Smooth muscle cell (in vitro differentiated cells): ENCODE data around the gene RNF157. TPM values are rescaled to one million over a fixed set of nuclear protein-coding genes. Genes with fewer than 3 reads are reported as not detected.
A peak's percentile ranks its signal among the peaks of the same experiment; 100 is the strongest.

Experiments used
- DNase-seq: peaks from one replicate; lab custom pipeline; 2025; ENCODE audit not compliant: unreplicated experiment; lab: John Stamatoyannopoulos, UW
- H2AFZ ChIP-seq: fragments of 200-600 bp; sonication (generic); 2 replicates; pipeline ENCODE4 v1.6.0; 2016; ENCODE audit warnings: antibody characterized with exemption, low read depth, mild to moderate bottlenecking
- H3F3A ChIP-seq: fragments of 200-600 bp; sonication (generic); 2 replicates; pipeline ENCODE4 v1.6.0; 2017; ENCODE audit warnings: antibody characterized with exemption, low read depth
- H3K27ac ChIP-seq: fragments of 200-600 bp; sonication (generic); 2 replicates; pipeline ENCODE4 v1.5.1; 2016; ENCODE audit warnings: low read depth, mild to moderate bottlenecking
- H3K27me3 ChIP-seq: fragments of 200-600 bp; sonication (generic); 2 replicates; pipeline ENCODE4 v1.6.1; 2016; ENCODE audit warnings: low read depth, mild to moderate bottlenecking
- H3K36me3 ChIP-seq: fragments of 200-600 bp; sonication (generic); 2 replicates; pipeline ENCODE4 v1.5.1; 2016; ENCODE audit warnings: low read depth
- H3K4me1 ChIP-seq: fragments of 200-600 bp; sonication (generic); 2 replicates; pipeline ENCODE4 v1.5.1; 2016; ENCODE audit warnings: low read depth
- H3K4me2 ChIP-seq: fragments of 200-600 bp; sonication (generic); 2 replicates; pipeline ENCODE4 v1.6.0; 2016; ENCODE audit warnings: mild to moderate bottlenecking
- H3K4me3 ChIP-seq: fragments of 200-600 bp; sonication (generic); 2 replicates; pipeline ENCODE4 v1.5.1; 2016; ENCODE audit warnings: mild to moderate bottlenecking
- H3K79me2 ChIP-seq: fragments of 200-600 bp; sonication (generic); 2 replicates; pipeline ENCODE4 v1.6.0; 2016; ENCODE audit warnings: low read depth, mild to moderate bottlenecking
- H3K9ac ChIP-seq: fragments of 200-600 bp; sonication (generic); 2 replicates; pipeline ENCODE4 v1.6.0; 2016; ENCODE audit warnings: low read depth
- H3K9me3 ChIP-seq: fragments of 200-600 bp; sonication (generic); replicated peaks from 2 replicates; pipeline ENCODE4 v1.5.1; 2016; ENCODE audit warnings: low read depth
- H4K20me1 ChIP-seq: fragments of 200-600 bp; sonication (generic); 2 replicates; pipeline ENCODE4 v1.6.0; 2016; ENCODE audit warnings: low read depth
- CTCF ChIP-seq: fragments of 200-600 bp; sonication (generic); IDR thresholded peaks from 2 replicates; pipeline ENCODE4 v1.5.1; 2017; ENCODE audit warnings: borderline replicate concordance, mild to moderate bottlenecking, antibody characterized with exemption; ENCODE audit not compliant: insufficient read depth, poor library complexity, severe bottlenecking
- WGBS: methylation state at CpG from one replicate; pipeline ENCODE4 v1.1.7; 2016; ENCODE audit warnings: low lambda C conversion rate; 5-methylcytosine and 5-hydroxymethylcytosine counted together
- polyA plus RNA-seq: library from polyadenylated mRNA; unstranded; fragments of >200 nt; fragmentation: Nextera tagmentation; extraction: Ambion mirVana; gene quantifications from 2 replicates; pipeline ENCODE4 v1.2.1, GENCODE V29; 2016
- total RNA-seq: library from RNA; depleted of rRNA; stranded (reverse); fragments of >200 nt; gene quantifications from 2 replicates; pipeline ENCODE4 v1.2.3, GENCODE V29; 2014

The RNF157 gene
- total and polyA plus RNA-seq, 2 experiments from 2014 or later: 0.09 to 0.63 TPM

- peak overlapping the region; percentile 81 for H3K9ac ChIP-seq
- peak overlapping the region; percentile 88 for H2AFZ ChIP-seq
- no peak for DNase-seq
- no peak overlapping the region for H3K27ac ChIP-seq
- H3K9me3 ChIP-seq: no peaks in the 10 kb centered on the region
- TF ChIP-seq CTCF: no peak
- H3K4me3 ChIP-seq: peak overlapping the region; percentile 76
- H3K36me3 ChIP-seq: no peaks in the 10 kb centered on the region
- peaks cover 12% of the 10 kb centered on the region for H3K79me2 ChIP-seq
- no peaks in the 10 kb centered on the region for H4K20me1 ChIP-seq
- no peaks in the 10 kb centered on the region for H3K27me3 ChIP-seq
- peak overlapping the region; percentile 94 for H3K4me2 ChIP-seq
- H3K4me1 ChIP-seq: peaks cover 21% of the 10 kb centered on the region
- WGBS: 6% methylated on average over 4 of the region's 4 CpGs
- H3F3A ChIP-seq: no peaks in the 10 kb centered on the region
Observed at GRCh38 chr17:76102944-76103273, 137.4 kb downstream of the RNF157 start.

- H3K36me3 ChIP-seq: no peaks in the 10 kb centered on the region
- H3K9me3 ChIP-seq: no peaks in the 10 kb centered on the region
- H3K27me3 ChIP-seq: no peaks in the 10 kb centered on the region
- peaks cover 8% of the 10 kb centered on the region for H3K79me2 ChIP-seq
- H3F3A ChIP-seq: peaks cover 5% of the 10 kb centered on the region
- WGBS: 96% methylated on average over 19 of the region's 19 CpGs
- no peak for TF ChIP-seq CTCF
- H3K27ac ChIP-seq: no peak overlapping the region
- no peak overlapping the region for H3K4me3 ChIP-seq
- no peak overlapping the region for H3K4me2 ChIP-seq
- no peak overlapping the region for H2AFZ ChIP-seq
- H4K20me1 ChIP-seq: peaks cover 44% of the 10 kb centered on the region
- DNase-seq: no peak
- H3K4me1 ChIP-seq: peaks cover 8% of the 10 kb centered on the region
- no peak overlapping the region for H3K9ac ChIP-seq
Observed at GRCh38 chr17:76097716-76098295, 142.5 kb downstream of the RNF157 start.

GRCh38 chr17:76095943-76096342 is 144.3 kb downstream of the RNF157 start:
- Histone ChIP-seq H4K20me1 (peaks cover 63% of the 10 kb centered on the region), H3K4me2 (no peak overlapping the region), H2AFZ (no peak overlapping the region), H3F3A (peaks cover 5% of the 10 kb centered on the region), H3K36me3 (no peaks in the 10 kb centered on the region), H3K27ac (no peak overlapping the region), H3K9me3 (no peaks in the 10 kb centered on the region), H3K4me3 (no peak overlapping the region), H3K79me2 (no peaks in the 10 kb centered on the region), H3K9ac (no peak overlapping the region), H3K4me1 (no peaks in the 10 kb centered on the region), H3K27me3 (no peaks in the 10 kb centered on the region)
- no peak for DNase-seq
- no peak for TF ChIP-seq CTCF
- 92% methylated on average over 13 of the region's 13 CpGs for WGBS

- Histone ChIP-seq H3K79me2 (no peaks in the 10 kb centered on the region), H3K9me3 (no peaks in the 10 kb centered on the region), H3K4me2 (no peak overlapping the region), H3K27ac (no peak overlapping the region), H2AFZ (no peak overlapping the region), H3K27me3 (no peaks in the 10 kb centered on the region), H3K4me3 (no peak overlapping the region), H3K9ac (no peak overlapping the region), H3K36me3 (no peaks in the 10 kb centered on the region), H3K4me1 (no peaks in the 10 kb centered on the region), H4K20me1 (peaks cover 81% of the 10 kb centered on the region), H3F3A (peaks cover 5% of the 10 kb centered on the region)
- no peak for DNase-seq
- no peak for TF ChIP-seq CTCF
- WGBS: 92% methylated on average over 11 of the region's 11 CpGs
Observed at GRCh38 chr17:76094046-76094445, 146.2 kb downstream of the RNF157 start.
